GM12892 (cell line): ENCODE measurements around the gene BICDL2.

Source experiments
- POLR2A ChIP-seq: IDR thresholded peaks from 2 replicates; pipeline ENCODE4 v1.6.1; 2011; ENCODE audit warnings: low read depth, low read length, control low read depth
- POLR2AphosphoS5 ChIP-seq: IDR thresholded peaks from 2 replicates; pipeline ENCODE4 v1.6.1; 2011; ENCODE audit warnings: low read depth, low read length, control low read depth
- TAF1 ChIP-seq: IDR thresholded peaks from 2 replicates; pipeline ENCODE4 v1.6.1; 2011; ENCODE audit warnings: low read depth, mild to moderate bottlenecking, control low read depth, low read length, borderline replicate concordance

GRCh38 chr16:2983706-2984136, 53.0 kb downstream of the BICDL2 start:
- no peak for TF ChIP-seq POLR2A
- no peak for TF ChIP-seq TAF1
- TF ChIP-seq POLR2AphosphoS5, result no peak
